ENCODE data around the gene TACC2.
"Not testable (repeated sequence)": the region's sequence is repeated elsewhere in the genome, so short reads cannot be mapped to it uniquely, and the experiment has no call there.

Gene TACC2

GRCh38 chr10:121959671-121960070 is 29.3 kb upstream of the TACC2 start:
- TF ChIP-seq ARNTL (CRISPR knock-in tag; IDR thresholded peaks at IDR 0.05; ENCODE audit: borderline replicate concordance, low read depth) (no peak), BACH2 (CRISPR knock-in tag; IDR thresholded peaks at IDR 0.05; ENCODE audit: borderline replicate concordance) (no peak), POU6F1 (CRISPR knock-in tag; IDR thresholded peaks at IDR 0.05; ENCODE audit: borderline replicate concordance, low read depth) (no peak), ZNF565 (CRISPR knock-in tag; conservative IDR thresholded peaks at IDR 0.05; ENCODE audit: low read depth) (no peak), GLIS3 (CRISPR knock-in tag; IDR thresholded peaks at IDR 0.05) (no peak), ISL1 (CRISPR knock-in tag; IDR thresholded peaks at IDR 0.05) (no peak), ESRRG (CRISPR knock-in tag; IDR thresholded peaks at IDR 0.05) (no peak), ZC3H10 (CRISPR knock-in tag; IDR thresholded peaks at IDR 0.05) (no peak)
- no peak for ATAC-seq

- no peak for ATAC-seq
Observed at GRCh38 chr10:121961456-121961855, 27.5 kb upstream of the TACC2 start.

GRCh38 chr10:121965996-121966395 is 23.0 kb upstream of the TACC2 start:
- TF ChIP-seq ZNF8 (CRISPR knock-in tag; IDR thresholded peaks at IDR 0.05): no peak
- no peak for TF ChIP-seq TOX (CRISPR knock-in tag; IDR thresholded peaks at IDR 0.05; ENCODE audit: borderline replicate concordance)
- no peak for TF ChIP-seq RARB (CRISPR knock-in tag; IDR thresholded peaks at IDR 0.05)
- no peak for TF ChIP-seq GLIS3 (CRISPR knock-in tag; IDR thresholded peaks at IDR 0.05)
- no peak for TF ChIP-seq CSDC2 (CRISPR knock-in tag; IDR thresholded peaks at IDR 0.05)
- TF ChIP-seq ARNTL (CRISPR knock-in tag; IDR thresholded peaks at IDR 0.05; ENCODE audit: borderline replicate concordance, low read depth): no peak
- TF ChIP-seq ZFP30 (CRISPR knock-in tag; IDR thresholded peaks at IDR 0.05): no peak
- no peak for TF ChIP-seq PPARA (CRISPR knock-in tag; IDR thresholded peaks at IDR 0.05; ENCODE audit: borderline replicate concordance)
- no peak for TF ChIP-seq OSR1 (CRISPR knock-in tag; IDR thresholded peaks at IDR 0.05)
- no peak for TF ChIP-seq PATZ1 (CRISPR knock-in tag; IDR thresholded peaks at IDR 0.05; ENCODE audit: borderline replicate concordance)
- no peak for TF ChIP-seq POU6F1 (CRISPR knock-in tag; IDR thresholded peaks at IDR 0.05; ENCODE audit: borderline replicate concordance, low read depth)
- TF ChIP-seq ZC3H10 (CRISPR knock-in tag; IDR thresholded peaks at IDR 0.05): no peak
- TF ChIP-seq CREB5 (CRISPR knock-in tag; IDR thresholded peaks at IDR 0.05; ENCODE audit: low read depth): no peak
- ATAC-seq: no peak

More at GRCh38 chr10:121961456-121961855, 27.5 kb upstream of the TACC2 start:
- no peak for TF ChIP-seq CSDC2 (CRISPR knock-in tag; IDR thresholded peaks at IDR 0.05)
- no peak for TF ChIP-seq PATZ1 (CRISPR knock-in tag; IDR thresholded peaks at IDR 0.05; ENCODE audit: borderline replicate concordance)
- no peak for TF ChIP-seq TCF4 (CRISPR knock-in tag; IDR thresholded peaks at IDR 0.05; ENCODE audit: borderline replicate concordance)
- TF ChIP-seq PPARA (CRISPR knock-in tag; IDR thresholded peaks at IDR 0.05; ENCODE audit: borderline replicate concordance): no peak

GRCh38 chr10:121969086-121969485 is 19.9 kb upstream of the TACC2 start:
- not testable (repeated sequence) for ATAC-seq

Measured in SK-N-SH treated with all-trans-retinoic acid at 6 μM for 48 hours (cell line).